ENCODE results near the gene LYPD6. TPM values are rescaled to one million over a fixed set of nuclear protein-coding genes. Genes with fewer than 3 reads are reported as not detected.

Gene LYPD6
- total RNA-seq, 4 donors from 2014 or later = 0.46 TPM; not detected in 3

- Histone ChIP-seq H3K36me3 (no peaks in the 10 kb centered on the region), H3K27me3 (no peaks in the 10 kb centered on the region), H3K4me1 (no peaks in the 10 kb centered on the region), H3K9me3 (no peaks in the 10 kb centered on the region), H3K27ac (no peak overlapping the region), H3K4me3 (no peak overlapping the region)
- TF ChIP-seq POLR2A (IDR thresholded peaks at IDR 0.05) (no peak), CTCF (IDR thresholded peaks at IDR 0.05 in 4 of 5, conservative IDR thresholded peaks at IDR 0.05 in 1 of 5) (no peak)
- ATAC-seq (no peak), DNase-seq (no peak)
- in situ Hi-C loops (cut with MboI; ENCODE audit: low sequenced_read_pairs in 4 of 4) = no loop called here
- intact Hi-C loops (cut with DNase I; ENCODE audit: low total_unique reads) = no loop called here
Observed at GRCh38 chr2:149468636-149469035, 138.2 kb downstream of the LYPD6 start.

DNA sequence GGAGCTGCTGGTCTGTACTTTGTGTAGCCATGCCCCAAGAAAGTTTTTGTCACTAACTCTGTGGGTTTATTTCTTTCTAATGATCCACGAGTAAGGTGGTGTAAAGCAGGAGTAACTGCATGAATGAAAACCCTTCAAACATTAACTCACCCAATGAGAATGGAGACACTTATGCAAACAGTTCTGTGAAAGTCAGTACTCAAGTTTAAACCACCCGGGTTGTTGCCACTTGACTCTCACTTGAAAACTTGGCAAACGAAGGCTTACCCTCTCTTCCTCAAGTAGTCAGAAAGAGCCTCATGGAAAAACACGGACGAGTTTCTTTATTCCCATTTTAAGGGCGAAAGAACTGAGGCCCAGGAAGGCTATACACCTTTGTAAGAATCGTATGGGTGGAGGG is 139.7 kb downstream of the LYPD6 start:
- no peaks in the 10 kb centered on the region for H3K27me3 ChIP-seq
- no peaks in the 10 kb centered on the region for H3K36me3 ChIP-seq
- TF ChIP-seq POLR2A (IDR thresholded peaks at IDR 0.05) (no peak), CTCF (IDR thresholded peaks at IDR 0.05 in 4 of 5, conservative IDR thresholded peaks at IDR 0.05 in 1 of 5) (no peak)
- intact Hi-C loops (cut with DNase I; ENCODE audit: low total_unique reads) = no loop called here
- no peaks in the 10 kb centered on the region for H3K4me1 ChIP-seq
- in situ Hi-C loops (cut with MboI; ENCODE audit: low sequenced_read_pairs in 4 of 4) = no loop called here
- DNase-seq (no peak), ATAC-seq (no peak)
- H3K4me3 ChIP-seq = no peak overlapping the region
- H3K27ac ChIP-seq = no peak overlapping the region
- no peaks in the 10 kb centered on the region for H3K9me3 ChIP-seq

- no peak overlapping the region for H3K27ac ChIP-seq
- no peaks in the 10 kb centered on the region for H3K9me3 ChIP-seq
- H3K36me3 ChIP-seq = no peaks in the 10 kb centered on the region
- ATAC-seq = no peak
- no peaks in the 10 kb centered on the region for H3K4me1 ChIP-seq
- intact Hi-C loops (cut with DNase I; ENCODE audit: low total_unique reads) (no loop called here), in situ Hi-C loops (cut with MboI; ENCODE audit: low sequenced_read_pairs in 4 of 4) (no loop called here)
- no peaks in the 10 kb centered on the region for H3K27me3 ChIP-seq
- DNase-seq = no peak
- no peak overlapping the region for H3K4me3 ChIP-seq
- TF ChIP-seq POLR2A (IDR thresholded peaks at IDR 0.05) (no peak), CTCF (IDR thresholded peaks at IDR 0.05 in 4 of 5, conservative IDR thresholded peaks at IDR 0.05 in 1 of 5) (no peak)
Observed at GRCh38 chr2:149472413-149472812, 142.0 kb downstream of the LYPD6 start.

DNA sequence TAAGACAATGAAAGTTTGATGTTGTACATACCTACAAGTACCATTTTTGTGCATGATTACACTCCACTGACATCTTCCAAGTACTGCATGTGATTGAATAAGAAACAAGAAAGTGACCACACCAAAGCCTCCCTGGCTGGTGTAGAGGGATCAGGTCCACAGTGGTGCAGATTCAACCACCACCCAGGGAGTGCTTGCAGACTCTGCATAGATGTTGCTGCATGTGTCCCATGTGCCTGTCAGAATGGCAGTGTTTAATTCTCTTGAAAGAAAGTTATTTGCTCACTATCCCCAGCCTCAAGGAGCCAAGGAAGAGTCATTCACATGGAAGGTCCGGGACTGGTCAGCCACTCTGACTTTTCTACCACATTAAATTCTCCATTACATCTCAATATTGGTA is 142.7 kb downstream of the LYPD6 start:
- intact Hi-C loops (cut with DNase I; ENCODE audit: low total_unique reads) = no loop called here
- no peak for ATAC-seq

More for the DNA sequence above, 142.7 kb downstream of the LYPD6 start:
- Histone ChIP-seq H3K27ac (no peak overlapping the region), H3K4me3 (no peak overlapping the region), H3K27me3 (no peaks in the 10 kb centered on the region), H3K9me3 (no peaks in the 10 kb centered on the region), H3K4me1 (no peaks in the 10 kb centered on the region), H3K36me3 (no peaks in the 10 kb centered on the region)
- DNase-seq = no peak
- TF ChIP-seq POLR2A (IDR thresholded peaks at IDR 0.05) (no peak), CTCF (IDR thresholded peaks at IDR 0.05 in 4 of 5, conservative IDR thresholded peaks at IDR 0.05 in 1 of 5) (no peak)
- in situ Hi-C loops (cut with MboI; ENCODE audit: low sequenced_read_pairs in 4 of 4) = no loop called here
